ENCODE measurements around the gene HAS3.

The HAS3 gene

GRCh38 chr16:69083306-69083941 is 22.0 kb upstream of the HAS3 start:
- Histone ChIP-seq H3K4me2 (ENCODE audit: low read length) (no peak overlapping the region), H3K79me2 (ENCODE audit: control insufficient read depth, low read length) (no peaks in the 10 kb centered on the region), H3K9me2 (replicated peaks; ENCODE audit: control insufficient read depth, low read length) (no peaks in the 10 kb centered on the region), H3K27ac (ENCODE audit: low read depth, low read length) (no peak overlapping the region), H4K20me1 (ENCODE audit: control insufficient read depth, insufficient read depth, low read depth, low read length) (no peaks in the 10 kb centered on the region), H3K27me3 (ENCODE audit: control insufficient read depth, low read length) (no peaks in the 10 kb centered on the region), H3K36me3 (ENCODE audit: control insufficient read depth, low read length) (no peaks in the 10 kb centered on the region), H3F3A (ENCODE audit: control insufficient read depth, insufficient read depth) (no peaks in the 10 kb centered on the region), H3K9me3 (ENCODE audit: control insufficient read depth, insufficient read depth, low read length) (no peaks in the 10 kb centered on the region), H3K4me1 (ENCODE audit: control insufficient read depth, low read length) (no peaks in the 10 kb centered on the region), H3K4me3 (ENCODE audit: low read length) (no peak overlapping the region)
- TF ChIP-seq EZH2phosphoT487 (IDR thresholded peaks at IDR 0.05; ENCODE audit: borderline replicate concordance, low read length) = no peak
- TF ChIP-seq CTCF (IDR thresholded peaks at IDR 0.05; ENCODE audit: low read depth, low read length, poor library complexity, severe bottlenecking) = no peak

GRCh38 chr16:69084289-69084688 is 21.2 kb upstream of the HAS3 start:
- Histone ChIP-seq H3K9me3 (ENCODE audit: control insufficient read depth, insufficient read depth, low read length) (no peaks in the 10 kb centered on the region), H3K27ac (ENCODE audit: low read depth, low read length) (no peak overlapping the region), H3K79me2 (ENCODE audit: control insufficient read depth, low read length) (no peaks in the 10 kb centered on the region), H3K4me1 (ENCODE audit: control insufficient read depth, low read length) (no peaks in the 10 kb centered on the region), H3K36me3 (ENCODE audit: control insufficient read depth, low read length) (no peaks in the 10 kb centered on the region), H3K9me2 (replicated peaks; ENCODE audit: control insufficient read depth, low read length) (no peaks in the 10 kb centered on the region), H3F3A (ENCODE audit: control insufficient read depth, insufficient read depth) (no peaks in the 10 kb centered on the region), H3K4me3 (ENCODE audit: low read length) (no peak overlapping the region), H3K27me3 (ENCODE audit: control insufficient read depth, low read length) (no peaks in the 10 kb centered on the region), H4K20me1 (ENCODE audit: control insufficient read depth, insufficient read depth, low read depth, low read length) (no peaks in the 10 kb centered on the region), H3K4me2 (ENCODE audit: low read length) (no peak overlapping the region)
- TF ChIP-seq CTCF (IDR thresholded peaks at IDR 0.05; ENCODE audit: low read depth, low read length, poor library complexity, severe bottlenecking) (no peak), EZH2phosphoT487 (IDR thresholded peaks at IDR 0.05; ENCODE audit: borderline replicate concordance, low read length) (no peak)

- no peaks in the 10 kb centered on the region for H3F3A ChIP-seq (ENCODE audit: control insufficient read depth, insufficient read depth)
- H3K9me2 ChIP-seq (replicated peaks; ENCODE audit: control insufficient read depth, low read length) = no peaks in the 10 kb centered on the region
- H3K79me2 ChIP-seq (ENCODE audit: control insufficient read depth, low read length) = no peaks in the 10 kb centered on the region
- no peak overlapping the region for H3K4me3 ChIP-seq (ENCODE audit: low read length)
- no peaks in the 10 kb centered on the region for H3K27me3 ChIP-seq (ENCODE audit: control insufficient read depth, low read length)
- H3K9me3 ChIP-seq (ENCODE audit: control insufficient read depth, insufficient read depth, low read length) = no peaks in the 10 kb centered on the region
- no peaks in the 10 kb centered on the region for H3K4me1 ChIP-seq (ENCODE audit: control insufficient read depth, low read length)
- TF ChIP-seq EZH2phosphoT487 (IDR thresholded peaks at IDR 0.05; ENCODE audit: borderline replicate concordance, low read length) = no peak
- no peak for TF ChIP-seq CTCF (IDR thresholded peaks at IDR 0.05; ENCODE audit: low read depth, low read length, poor library complexity, severe bottlenecking)
- H3K36me3 ChIP-seq (ENCODE audit: control insufficient read depth, low read length) = no peaks in the 10 kb centered on the region
- H3K4me2 ChIP-seq (ENCODE audit: low read length) = no peak overlapping the region
- no peaks in the 10 kb centered on the region for H4K20me1 ChIP-seq (ENCODE audit: control insufficient read depth, insufficient read depth, low read depth, low read length)
- H3K27ac ChIP-seq (ENCODE audit: low read depth, low read length) = no peak overlapping the region
These were observed 20.3 kb upstream of the HAS3 start for GRCh38 chr16:69085032-69085695.
